HG02938 (cell line): ENCODE data around the gene ARIH2.
A peak's percentile ranks its signal among the peaks of the same experiment; 100 is the strongest.

ENCODE experiments used
- ATAC-seq: cut with Tn5 transposase; IDR thresholded peaks from one replicate; pipeline ENCODE4 v1.9.1; 2021; ENCODE audit warnings: mild to moderate bottlenecking, moderate library complexity; ENCODE audit not compliant: unreplicated experiment

ARIH2 gene

DNA sequence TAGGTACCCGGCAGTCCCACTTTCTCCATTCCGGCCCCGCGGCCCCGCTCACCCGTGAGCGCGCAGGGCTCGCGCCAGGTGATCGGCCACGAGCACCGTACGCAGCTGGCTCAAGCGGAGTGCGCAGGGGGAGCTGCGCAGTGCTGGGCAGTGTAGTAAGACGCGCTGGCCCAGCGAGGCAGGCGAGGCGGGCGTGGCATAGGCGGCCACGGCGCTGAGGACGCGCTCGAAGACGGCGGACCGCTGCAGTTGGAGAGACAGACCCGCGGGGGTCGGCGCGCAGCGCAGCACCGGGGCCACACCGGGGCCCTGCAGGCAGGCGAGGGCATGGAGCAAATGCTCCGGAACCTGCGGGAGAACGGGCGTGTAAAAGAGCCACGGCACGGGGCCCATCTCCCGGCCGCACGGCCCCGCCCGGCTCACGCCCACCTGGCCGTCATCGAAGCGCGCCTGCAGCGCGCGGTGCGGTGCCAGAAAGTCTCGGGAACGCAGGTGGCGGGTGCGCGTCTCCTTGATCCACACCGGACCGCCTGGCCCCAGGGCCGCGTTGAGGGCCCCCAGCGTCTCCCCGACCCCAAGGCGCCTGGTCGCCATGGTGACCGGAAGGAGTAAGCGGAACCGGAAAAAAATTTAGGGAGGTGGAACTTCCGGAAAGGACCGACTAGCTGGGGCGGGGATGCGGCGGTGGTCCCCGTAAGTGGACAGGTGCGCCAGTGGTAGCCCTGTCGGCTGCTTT is 99.5 kb downstream of the ARIH2 start, which contains the start of gene DALRD3:
TSS of gene DALRD3 (minus strand) at position 610 of the 736 bp plus-strand sequence. CDS start at position 594, 16 bp downstream.
- ATAC-seq, result no peak

DNA sequence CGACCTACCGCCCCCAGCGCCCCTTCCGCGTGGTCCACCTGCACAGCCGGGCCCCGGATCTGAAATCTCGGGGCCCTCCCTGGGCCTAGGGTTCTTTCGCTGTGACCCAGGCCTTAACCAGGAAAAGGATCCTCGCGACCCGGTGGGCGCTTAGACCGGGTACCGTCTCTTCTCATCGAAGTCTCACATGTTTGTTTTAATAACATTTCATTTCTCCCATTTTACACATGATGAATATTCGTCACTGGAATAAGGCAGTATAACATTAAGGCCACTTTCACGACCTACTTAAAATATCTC is 100.0 kb downstream of the ARIH2 start:
- no peak for ATAC-seq

GRCh38 chr3:49019941-49020329 is 101.3 kb downstream of the ARIH2 start:
- ATAC-seq, result no peak

GRCh38 chr3:49020330-49021212 is 101.9 kb downstream of the ARIH2 start:
- ATAC-seq, result no peak

GRCh38 chr3:49021213-49021812 is 102.7 kb downstream of the ARIH2 start:
- peak; percentile 56 for ATAC-seq

GRCh38 chr3:49021813-49022687 is 103.4 kb downstream of the ARIH2 start, which contains the start of gene NDUFAF3:
TSS of gene NDUFAF3 (plus strand) at chr3:49022121. CDS start at chr3:49022145, 24 bp downstream.
- peak; percentile 44 for ATAC-seq

- no peak for ATAC-seq
Observed at GRCh38 chr3:49022688-49023171, 104.1 kb downstream of the ARIH2 start.

GRCh38 chr3:49023775-49024174 is 105.1 kb downstream of the ARIH2 start:
- no peak for ATAC-seq

DNA sequence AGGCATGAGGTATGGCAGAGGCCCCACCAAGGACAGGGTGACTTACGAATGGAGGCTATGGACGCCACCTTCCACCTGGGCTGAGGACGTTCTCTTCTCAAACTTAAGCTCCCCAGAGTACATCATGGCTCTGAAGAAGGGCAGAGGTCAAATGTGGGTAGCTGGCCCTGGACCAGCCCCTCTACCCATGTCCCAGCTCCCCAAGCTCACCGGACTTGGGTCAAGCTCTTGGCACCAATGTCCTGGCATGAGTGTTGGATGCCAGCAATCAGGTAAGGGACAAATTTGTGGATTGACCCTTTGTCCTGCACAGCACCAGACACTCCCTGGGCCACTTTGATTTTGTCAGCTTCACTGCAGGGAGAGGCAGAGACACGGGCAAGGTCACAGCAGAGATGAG is 105.8 kb downstream of the ARIH2 start:
- no peak for ATAC-seq

DNA sequence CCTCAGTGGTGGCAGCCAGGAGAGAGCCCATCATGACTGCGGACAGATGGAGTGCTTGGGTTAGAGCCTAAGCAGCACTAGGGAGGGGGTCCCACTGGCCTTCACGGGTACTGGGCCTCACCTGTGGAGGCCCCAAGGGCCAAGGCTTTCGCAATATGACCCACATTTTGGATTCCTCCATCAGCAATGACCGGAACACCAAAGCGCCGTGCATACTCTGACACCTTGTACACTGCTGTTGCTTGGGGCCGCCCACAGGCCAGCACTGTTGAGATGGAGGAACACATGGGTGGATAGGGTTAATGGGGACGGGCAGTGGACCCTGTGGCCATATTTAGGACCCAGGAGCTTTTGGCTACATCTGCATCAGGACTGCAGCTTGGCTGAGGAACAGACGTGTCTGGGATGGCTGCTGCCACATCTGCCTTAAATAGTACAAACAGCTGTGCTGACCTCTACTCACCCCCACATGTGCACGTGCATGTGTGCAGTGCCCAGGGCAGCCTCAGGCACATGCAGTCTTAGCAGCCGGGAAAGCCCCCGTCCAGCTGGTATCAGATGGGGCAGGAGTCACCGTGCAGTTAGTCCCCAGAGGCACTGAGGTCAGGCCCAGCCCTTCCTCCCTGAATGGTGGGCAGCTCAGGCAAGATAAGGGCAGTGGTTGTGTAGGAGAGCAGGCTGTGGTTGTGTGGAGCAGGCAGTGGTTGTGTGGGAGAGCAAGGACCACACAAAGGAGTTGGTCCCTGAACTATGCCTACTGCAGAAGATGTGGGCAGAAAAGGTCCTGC is 106.6 kb downstream of the ARIH2 start:
- ATAC-seq, result no peak

DNA sequence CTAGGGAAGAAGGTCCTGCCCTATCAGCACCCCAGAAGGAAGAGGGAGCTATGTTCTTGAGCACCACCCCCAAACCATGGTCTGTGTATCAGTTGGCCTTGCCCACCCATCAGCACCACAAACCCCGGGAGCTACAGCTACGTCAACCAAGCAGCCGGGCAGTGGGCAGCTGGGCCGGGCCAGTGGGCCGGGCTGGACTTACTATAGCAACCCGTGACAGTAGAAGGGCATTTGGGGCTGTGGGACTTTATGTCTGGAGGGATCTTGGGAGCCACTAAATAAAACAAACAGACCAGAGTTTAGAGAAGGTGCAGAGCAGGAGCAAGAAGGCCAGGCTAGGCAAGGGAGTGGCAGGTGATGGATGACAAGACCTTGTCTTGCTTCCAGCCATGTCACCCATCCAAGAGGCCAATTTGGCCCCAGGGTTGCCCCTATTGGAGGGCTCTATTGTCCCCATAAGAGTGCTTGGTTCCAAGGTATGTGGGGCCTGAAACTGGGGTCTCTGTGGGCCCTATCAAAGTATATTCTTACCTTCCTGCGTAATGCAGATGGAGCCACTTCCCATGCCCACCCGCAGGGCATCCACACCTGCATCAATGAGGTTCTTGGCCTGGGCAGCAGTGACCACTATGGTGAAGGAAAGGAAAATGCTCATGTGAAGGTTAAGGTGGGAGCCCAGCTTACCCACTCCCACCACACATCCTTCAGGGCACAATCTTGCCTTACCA is 107.3 kb downstream of the ARIH2 start:
- ATAC-seq, result no peak

DNA sequence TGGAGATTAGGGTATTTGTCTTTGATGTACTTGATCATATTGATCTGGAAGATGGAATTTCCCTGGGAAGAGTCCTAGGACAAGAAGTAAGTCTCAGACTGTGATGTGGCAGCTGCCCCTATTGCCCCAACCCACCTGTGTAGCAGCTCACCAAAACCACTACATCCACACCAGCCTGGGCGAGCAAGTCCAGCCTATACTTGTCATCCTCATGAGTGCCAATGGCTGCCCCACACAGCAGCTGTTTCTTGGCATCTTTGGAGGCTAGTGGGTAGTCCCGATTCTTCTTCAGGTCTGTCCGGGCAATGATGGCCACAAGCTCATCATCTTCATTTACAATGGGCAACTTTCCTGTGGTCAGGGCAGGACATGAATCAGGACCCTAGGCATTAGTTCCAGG is 107.9 kb downstream of the ARIH2 start:
- no peak for ATAC-seq

- no peak for ATAC-seq
Observed at GRCh38 chr3:49027634-49028033, 109.0 kb downstream of the ARIH2 start.

DNA sequence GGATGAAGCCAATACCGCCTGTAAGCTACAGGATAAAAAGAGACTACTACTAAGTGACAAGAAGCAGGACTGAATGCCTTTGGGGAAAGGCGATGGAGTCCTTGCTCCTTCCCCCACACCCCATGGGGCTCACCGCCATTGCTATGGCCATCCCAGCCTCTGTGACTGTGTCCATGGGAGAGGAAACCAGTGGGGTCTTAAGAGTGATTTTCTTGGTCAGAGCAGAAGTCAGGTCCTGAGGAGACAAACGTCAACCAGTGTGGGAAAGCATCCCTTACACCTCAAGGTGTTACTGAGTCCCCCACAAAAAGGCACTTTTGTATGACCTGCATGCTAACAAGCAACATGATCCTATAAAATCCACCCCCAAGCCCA is 109.6 kb downstream of the ARIH2 start:
- ATAC-seq, result no peak

DNA sequence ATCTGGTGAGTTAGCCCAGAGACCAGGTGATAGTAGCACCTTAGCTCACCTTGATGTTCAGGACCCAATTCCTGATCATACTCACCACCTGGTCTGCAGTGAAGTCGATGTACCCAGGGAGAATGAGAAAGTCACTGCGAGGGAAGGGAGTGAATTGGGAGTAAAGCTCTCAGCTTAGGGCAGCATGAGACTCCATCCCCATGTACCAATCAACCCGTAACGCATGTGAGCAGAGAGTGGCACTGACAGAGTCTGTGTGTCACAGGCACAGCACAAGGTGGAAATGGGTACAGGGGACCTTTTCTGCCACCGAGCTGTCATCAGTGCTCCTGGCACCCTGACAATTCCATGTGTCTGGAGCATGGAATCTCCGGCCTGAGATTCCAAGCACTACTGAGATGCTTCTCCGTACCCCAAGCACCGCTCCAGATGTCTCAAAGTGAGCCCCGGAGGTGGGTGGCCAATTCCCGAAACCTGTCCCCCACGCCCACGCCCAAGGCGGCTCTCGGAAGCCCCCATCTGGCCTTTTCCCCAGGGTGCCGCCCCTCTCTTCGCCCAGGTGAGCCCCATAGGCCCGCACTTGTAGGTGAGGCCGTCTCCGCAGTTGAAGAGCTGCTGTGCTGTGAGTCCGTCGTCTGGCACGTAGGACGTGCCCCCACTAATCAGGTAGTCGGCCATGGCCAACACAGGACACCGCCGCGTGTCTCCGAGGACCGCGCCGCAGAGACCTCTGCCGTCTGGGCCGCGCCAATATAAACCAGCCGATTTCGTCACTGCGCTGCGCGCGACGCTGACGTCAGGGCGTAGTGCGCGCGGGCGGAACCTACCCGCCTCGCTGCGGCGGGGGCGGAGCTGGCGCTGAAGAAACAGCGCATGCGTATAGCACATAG is 110.3 kb downstream of the ARIH2 start, which contains the start of gene IMPDH2:
TSS of gene IMPDH2 (minus strand) at position 726 of the 890 bp plus-strand sequence. CDS start at position 678, 48 bp downstream.
- peak; percentile 91 for ATAC-seq

DNA sequence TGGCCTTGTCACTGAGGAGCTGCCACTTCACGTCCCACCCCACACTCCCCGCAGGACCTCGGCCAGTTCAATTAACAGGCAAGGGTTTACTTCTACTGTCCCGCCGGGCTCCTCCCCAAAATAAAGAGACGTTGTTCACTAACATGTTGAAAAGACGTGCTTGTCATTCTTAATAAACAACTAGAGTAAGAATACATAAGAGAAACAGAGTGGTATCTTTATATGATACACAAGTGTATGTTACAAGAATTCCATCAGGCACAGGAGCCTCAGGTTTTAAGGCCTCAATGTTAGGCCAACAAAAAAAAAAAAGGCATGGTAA is 110.9 kb downstream of the ARIH2 start:
- no peak for ATAC-seq

DNA sequence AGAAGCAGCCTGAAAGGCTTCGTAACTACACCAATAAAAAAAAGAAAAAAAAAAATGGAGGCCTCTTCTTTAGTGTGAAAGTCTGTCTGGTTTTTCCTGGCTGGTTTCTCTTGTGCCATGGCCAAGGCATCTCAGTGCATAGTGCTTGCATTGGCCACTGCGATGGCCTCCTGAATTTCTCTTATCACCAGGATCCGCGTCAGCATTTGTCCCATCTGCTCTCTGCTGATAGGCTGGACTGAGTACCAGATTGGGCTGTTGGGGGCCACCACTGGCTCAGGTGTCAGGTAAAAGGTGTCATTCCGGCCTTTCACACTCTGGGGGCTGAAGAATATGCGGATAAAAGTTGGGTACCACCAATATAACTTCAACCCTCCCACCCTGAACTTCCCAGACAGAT is 111.7 kb downstream of the ARIH2 start:
- ATAC-seq, result no peak

- no peak for ATAC-seq
Observed at GRCh38 chr3:49032646-49033304, 114.1 kb downstream of the ARIH2 start.
